Endothelial cell of umbilical vein (primary cell): ENCODE data around the gene HDAC11. TPM values are rescaled to one million over a fixed set of nuclear protein-coding genes. Genes with fewer than 3 reads are reported as not detected.

Experiments used
- BruUV-seq: library from RNA; stranded (reverse); fragments of 400-500 nt; replicated peaks from 2 replicates; lab custom pipeline; 2021; lab: Mats Ljungman, UMichigan
- CTCF ChIA-PET: fragments of 300-600, 350-600 bp; sonication (Branson Sonifier 250); formaldehyde crosslinking; loops from one replicate; lab custom pipeline; 2021; ENCODE audit warnings: antibody characterized with exemption, inconsistent platforms; lab: Charles Lee
- POLR2A ChIA-PET: fragments of 300-600, 350-600 bp; sonication (Branson Sonifier 250); formaldehyde crosslinking; loops from one replicate; lab custom pipeline; 2021; ENCODE audit warnings: antibody characterized with exemption, inconsistent platforms; lab: Charles Lee
- DNase-seq: peaks from one replicate; pipeline ENCODE4 v3.0.0-alpha.2; 2011; ENCODE audit warnings: low read depth, low spot score
- FAIRE-seq: peaks from 2 replicates; lab custom pipeline; 2011; peaks lifted over from hg19 to GRCh38; lab: Jason Lieb, UNC
- H2AFZ ChIP-seq: 2 replicates; pipeline ENCODE4 v1.6.0; 2012; ENCODE audit warnings: low read depth, low read length, control low read depth, inconsistent platforms
- H3K27ac ChIP-seq: 2 replicates; pipeline ENCODE4 v1.5.1; 2011; ENCODE audit warnings: low read depth, mild to moderate bottlenecking, control low read depth, low read length, moderate library complexity; ENCODE audit not compliant: insufficient read depth
- H3K27me3 ChIP-seq, 2 experiments: 2 replicates each; pipeline versions ENCODE4 v1.6.0 to v1.6.1; 2011; ENCODE audit warnings: low read length in 2 of 2, mixed read lengths in 1 of 2; ENCODE audit not compliant: control insufficient read depth in 2 of 2, insufficient read depth in 2 of 2
- H3K36me3 ChIP-seq, 2 experiments: 2 replicates in 1 of 2; 3 replicates in 1 of 2; pipeline ENCODE4 v1.5.1; 2011; ENCODE audit warnings: low read length in 2 of 2, mild to moderate bottlenecking in 1 of 2, moderate library complexity in 1 of 2; ENCODE audit not compliant: control insufficient read depth in 2 of 2, insufficient read depth in 2 of 2; ENCODE audit errors: extremely low read depth in 1 of 2
- H3K4me1 ChIP-seq: 3 replicates; pipeline ENCODE4 v1.5.1; 2011; ENCODE audit warnings: mild to moderate bottlenecking, low read length; ENCODE audit not compliant: control insufficient read depth, insufficient read depth; ENCODE audit errors: extremely low read depth
- H3K4me2 ChIP-seq: 2 replicates; pipeline ENCODE4 v1.6.1; 2011; ENCODE audit warnings: low read length, control low read depth, mixed read lengths; ENCODE audit not compliant: insufficient read depth
- H3K4me3 ChIP-seq, 3 experiments: fragments of 200-600 bp in 1 of 3; sonication (generic), shearing (Covaris generic) in 1 of 3; replicated peaks in 1 of 3; 2 replicates each; pipeline ENCODE4 v1.5.1; 2011 to 2016; ENCODE audit warnings: control low read depth in 3 of 3, low read length in 3 of 3, mild to moderate bottlenecking in 2 of 3, inconsistent platforms in 1 of 3, low read depth in 1 of 3, moderate library complexity in 1 of 3; ENCODE audit not compliant: insufficient read depth in 1 of 3
- H3K79me2 ChIP-seq: 2 replicates; pipeline ENCODE4 v1.6.0; 2012; ENCODE audit warnings: low read length, inconsistent platforms; ENCODE audit not compliant: control insufficient read depth, insufficient read depth
- H3K9ac ChIP-seq: replicated peaks from 2 replicates; pipeline ENCODE3; 2011; ENCODE audit warnings: low read length, control low read depth; ENCODE audit not compliant: insufficient read depth; ENCODE audit errors: extremely low read depth
- H3K9me1 ChIP-seq: replicated peaks from 3 replicates; pipeline ENCODE4 v1.6.0; 2011; ENCODE audit warnings: mild to moderate bottlenecking, low read length; ENCODE audit not compliant: control insufficient read depth, insufficient read depth; ENCODE audit errors: extremely low read depth
- H3K9me3 ChIP-seq: replicated peaks from 2 replicates; pipeline ENCODE4 v1.5.1; 2012; ENCODE audit warnings: low read length, inconsistent platforms; ENCODE audit not compliant: control insufficient read depth, insufficient read depth
- H4K20me1 ChIP-seq: replicated peaks from 2 replicates; pipeline ENCODE3; 2011; ENCODE audit warnings: mild to moderate bottlenecking, low read length; ENCODE audit not compliant: control insufficient read depth, insufficient read depth; ENCODE audit errors: extremely low read depth
- EZH2 ChIP-seq: IDR thresholded peaks from 2 replicates; pipeline ENCODE4 v1.6.1; 2012; ENCODE audit warnings: borderline replicate concordance, low read depth, mild to moderate bottlenecking, moderate library complexity, low read length, inconsistent platforms; ENCODE audit not compliant: severe bottlenecking
- FOS ChIP-seq: IDR thresholded peaks from 2 replicates; pipeline ENCODE4 v1.6.1; 2011; ENCODE audit warnings: mild to moderate bottlenecking, low read length, moderate library complexity, borderline replicate concordance; ENCODE audit not compliant: insufficient read depth
- JUN ChIP-seq: IDR thresholded peaks from 2 replicates; pipeline ENCODE4 v1.6.1; 2011; ENCODE audit warnings: borderline replicate concordance, low read depth; ENCODE audit not compliant: insufficient read length, insufficient read depth
- MYC ChIP-seq: IDR thresholded peaks from one replicate; pipeline ENCODE4 v1.6.1; 2011; ENCODE audit warnings: mild to moderate bottlenecking, low read depth, low read length
- dilution Hi-C: fragments of 300-500 bp; cut with MboI; formaldehyde crosslinking; loops from one replicate; pipeline ENCODE4 v1.15.0; 2019; ENCODE audit warnings: low sequenced_read_pairs; ENCODE audit not compliant: extremely low pct_ligation_motif_present
- intact Hi-C: fragments of 100-400 bp; cut with micrococcal nuclease; formaldehyde crosslinking; loops from one replicate; pipeline ENCODE4 v1.10.0; 2022
- polyA plus RNA-seq, 4 experiments: library from polyadenylated mRNA; depleted of rRNA in 3 of 4; stranded (reverse) in 3 of 4; unstranded in 1 of 4; fragments of >200 nt; gene quantifications; 2 replicates each; pipeline versions ENCODE4 v1.2.1 to v1.2.3, GENCODE V29; 2011 to 2012; ENCODE audit warnings: missing spikeins in 1 of 4
- total RNA-seq: library from RNA; stranded (reverse); gene quantifications from 2 replicates; pipeline ENCODE4 v1.2.3, GENCODE V29; 2021
- TF ChIP-seq, protein P1 (sequence below): IDR thresholded peaks from 2 replicates; pipeline ENCODE4 v1.6.1; 2011; ENCODE audit not compliant: insufficient read depth, insufficient read length
- TF ChIP-seq, protein P2 (sequence below), 2 donors: IDR thresholded peaks; 1 replicate in 1 of 2; 2 replicates in 1 of 2; pipeline ENCODE4 v1.5.1; 2011; ENCODE audit warnings: low read length in 2 of 2, mild to moderate bottlenecking in 2 of 2, moderate library complexity in 2 of 2, control low read depth in 1 of 2, inconsistent platforms in 1 of 2, low read depth in 1 of 2; ENCODE audit not compliant: insufficient read depth in 1 of 2; ENCODE audit errors: extremely low read depth in 1 of 2

The HDAC11 gene
- total and polyA plus RNA-seq, 2 donors (not counting 3 experiments of a cell fraction or from before 2014, with no cell fraction given) = 6.8 to 8.8 TPM

DNA sequence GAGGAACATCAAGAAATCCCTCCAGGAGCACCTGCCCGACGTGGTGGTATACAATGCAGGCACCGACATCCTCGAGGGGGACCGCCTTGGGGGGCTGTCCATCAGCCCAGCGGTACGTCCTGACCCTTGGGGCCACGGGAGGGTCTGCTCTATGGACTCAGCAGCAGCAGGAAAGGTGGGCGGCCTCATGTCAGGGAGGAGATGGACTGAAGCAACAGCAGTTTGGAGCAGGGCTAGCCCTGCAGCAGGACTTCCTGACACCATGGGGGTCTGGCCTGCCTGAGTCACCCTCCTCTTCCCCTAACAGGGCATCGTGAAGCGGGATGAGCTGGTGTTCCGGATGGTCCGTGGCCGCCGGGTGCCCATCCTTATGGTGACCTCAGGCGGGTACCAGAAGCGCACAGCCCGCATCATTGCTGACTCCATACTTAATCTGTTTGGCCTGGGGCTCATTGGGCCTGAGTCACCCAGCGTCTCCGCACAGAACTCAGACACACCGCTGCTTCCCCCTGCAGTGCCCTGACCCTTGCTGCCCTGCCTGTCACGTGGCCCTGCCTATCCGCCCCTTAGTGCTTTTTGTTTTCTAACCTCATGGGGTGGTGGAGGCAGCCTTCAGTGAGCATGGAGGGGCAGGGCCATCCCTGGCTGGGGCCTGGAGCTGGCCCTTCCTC lies 24.2 kb downstream of the HDAC11 start:
- H2AFZ ChIP-seq = no peak overlapping the region
- TF ChIP-seq FOS = no peak
- no peaks in the 10 kb centered on the region for H3K27me3 ChIP-seq
- H3K36me3 ChIP-seq = no peaks in the 10 kb centered on the region
- dilution Hi-C loops (no loop called here), intact Hi-C loops (no loop called here)
- no peak overlapping the region for H3K27ac ChIP-seq
- no peak overlapping the region for H3K4me2 ChIP-seq
- no peaks in the 10 kb centered on the region for H3K79me2 ChIP-seq
- no peak for DNase-seq
- no peak for FAIRE-seq
- no peak overlapping the region for H3K4me3 ChIP-seq
- no peaks in the 10 kb centered on the region for H3K9me1 ChIP-seq
- H3K9ac ChIP-seq = no peak overlapping the region
- BruUV-seq = no TSS peak
- no peaks in the 10 kb centered on the region for H3K4me1 ChIP-seq
- H3K9me3 ChIP-seq = no peaks in the 10 kb centered on the region
- ChIA-PET POLR2A (no interaction called here), CTCF (interaction anchor here (0.6 to 10.7 kb wide), 2 partner anchors 143 to 144 kb away, joined by 3 to 746 read pairs; no protein-coding TSS in a partner anchor)
- H4K20me1 ChIP-seq = no peaks in the 10 kb centered on the region

DNA sequence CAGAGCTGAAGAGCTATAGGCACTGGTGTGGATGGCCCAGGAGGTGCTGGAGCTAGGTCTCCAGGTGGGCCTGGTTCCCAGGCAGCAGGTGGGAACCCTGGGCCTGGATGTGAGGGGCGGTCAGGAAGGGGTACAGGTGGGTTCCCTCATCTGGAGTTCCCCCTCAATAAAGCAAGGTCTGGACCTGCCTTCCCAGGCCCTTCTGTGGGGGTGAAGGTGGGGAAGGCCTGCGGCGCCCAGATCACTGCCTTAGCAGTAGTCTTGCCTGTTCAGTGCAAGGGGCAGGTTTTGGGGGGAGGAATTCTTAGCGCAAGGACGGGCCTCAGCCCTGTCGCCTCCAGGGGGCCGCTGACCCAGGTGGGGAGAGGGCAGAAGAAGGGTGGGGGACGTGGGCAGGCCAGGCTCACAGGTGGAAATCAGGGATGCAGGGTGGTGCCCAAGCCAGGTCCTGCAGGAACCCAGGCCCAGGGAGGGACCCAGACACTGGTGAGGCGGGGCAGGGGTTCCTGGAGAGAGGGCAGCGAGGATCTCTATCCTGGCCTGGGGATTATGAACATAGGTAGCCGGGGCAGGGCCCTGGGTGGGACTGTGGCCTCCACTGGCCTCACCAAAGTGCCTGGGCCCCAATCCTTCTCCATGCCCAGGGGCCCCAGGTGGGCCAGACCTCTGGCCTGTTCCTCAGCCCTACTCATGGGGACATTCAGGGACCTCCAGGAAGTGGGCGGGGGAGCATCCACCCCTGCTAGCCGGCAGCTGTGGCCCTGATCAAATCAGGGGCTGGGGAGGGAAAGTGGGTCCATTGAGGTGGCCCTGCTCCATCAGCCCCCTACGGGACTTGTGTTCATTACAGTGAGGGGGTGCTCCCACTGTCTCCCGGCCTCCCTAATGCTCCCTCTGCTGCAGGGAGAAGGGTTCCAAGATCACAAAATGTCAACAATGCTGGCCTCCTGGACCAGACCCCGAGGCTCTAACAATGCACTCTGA lies 25.3 kb downstream of the HDAC11 start:
- FAIRE-seq (no peak), DNase-seq (no peak)
- no peak overlapping the region for H3K27ac ChIP-seq
- TF ChIP-seq JUN (no peak), EZH2 (no peak), MYC (no peak)
- TF ChIP-seq, protein P1, sequence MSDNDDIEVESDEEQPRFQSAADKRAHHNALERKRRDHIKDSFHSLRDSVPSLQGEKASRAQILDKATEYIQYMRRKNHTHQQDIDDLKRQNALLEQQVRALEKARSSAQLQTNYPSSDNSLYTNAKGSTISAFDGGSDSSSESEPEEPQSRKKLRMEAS = no peak
- TF ChIP-seq, protein P2, sequence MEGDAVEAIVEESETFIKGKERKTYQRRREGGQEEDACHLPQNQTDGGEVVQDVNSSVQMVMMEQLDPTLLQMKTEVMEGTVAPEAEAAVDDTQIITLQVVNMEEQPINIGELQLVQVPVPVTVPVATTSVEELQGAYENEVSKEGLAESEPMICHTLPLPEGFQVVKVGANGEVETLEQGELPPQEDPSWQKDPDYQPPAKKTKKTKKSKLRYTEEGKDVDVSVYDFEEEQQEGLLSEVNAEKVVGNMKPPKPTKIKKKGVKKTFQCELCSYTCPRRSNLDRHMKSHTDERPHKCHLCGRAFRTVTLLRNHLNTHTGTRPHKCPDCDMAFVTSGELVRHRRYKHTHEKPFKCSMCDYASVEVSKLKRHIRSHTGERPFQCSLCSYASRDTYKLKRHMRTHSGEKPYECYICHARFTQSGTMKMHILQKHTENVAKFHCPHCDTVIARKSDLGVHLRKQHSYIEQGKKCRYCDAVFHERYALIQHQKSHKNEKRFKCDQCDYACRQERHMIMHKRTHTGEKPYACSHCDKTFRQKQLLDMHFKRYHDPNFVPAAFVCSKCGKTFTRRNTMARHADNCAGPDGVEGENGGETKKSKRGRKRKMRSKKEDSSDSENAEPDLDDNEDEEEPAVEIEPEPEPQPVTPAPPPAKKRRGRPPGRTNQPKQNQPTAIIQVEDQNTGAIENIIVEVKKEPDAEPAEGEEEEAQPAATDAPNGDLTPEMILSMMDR (IDR thresholded peaks at IDR 0.05; ENCODE audit: extremely low read depth in 1 of 2, insufficient read depth in 1 of 2, low read depth in 1 of 2, low read length in 2 of 2) = no peak
- no peak overlapping the region for H2AFZ ChIP-seq
- no peaks in the 10 kb centered on the region for H3K9me1 ChIP-seq
- H3K4me3 ChIP-seq = no peak overlapping the region
- BruUV-seq = no TSS peak
- no peaks in the 10 kb centered on the region for H3K79me2 ChIP-seq
- ChIA-PET POLR2A (no interaction called here), CTCF (interaction anchor here (0.6 to 3.0 kb wide), 4 partner anchors 10 to 143 kb away, joined by 3 to 27 read pairs (median 9); no protein-coding TSS in a partner anchor)
- H3K36me3 ChIP-seq = no peaks in the 10 kb centered on the region
- dilution Hi-C loops (no loop called here), intact Hi-C loops (no loop called here)
- no peak overlapping the region for H3K4me2 ChIP-seq
- H3K27me3 ChIP-seq = no peaks in the 10 kb centered on the region
- no peaks in the 10 kb centered on the region for H3K9me3 ChIP-seq
- no peak overlapping the region for H3K9ac ChIP-seq
- H4K20me1 ChIP-seq = no peaks in the 10 kb centered on the region
- no peaks in the 10 kb centered on the region for H3K4me1 ChIP-seq
